ENCODE measurements around the gene KRTAP4-5. TPM values are rescaled to one million over a fixed set of nuclear protein-coding genes. Genes with fewer than 3 reads are reported as not detected.
"Not testable (repeated sequence)": the region's sequence is repeated elsewhere in the genome, so short reads cannot be mapped to it uniquely, and the experiment has no call there.

KRTAP4-5 gene
- total RNA-seq, 1 donor from 2014 or later = not detected

DNA sequence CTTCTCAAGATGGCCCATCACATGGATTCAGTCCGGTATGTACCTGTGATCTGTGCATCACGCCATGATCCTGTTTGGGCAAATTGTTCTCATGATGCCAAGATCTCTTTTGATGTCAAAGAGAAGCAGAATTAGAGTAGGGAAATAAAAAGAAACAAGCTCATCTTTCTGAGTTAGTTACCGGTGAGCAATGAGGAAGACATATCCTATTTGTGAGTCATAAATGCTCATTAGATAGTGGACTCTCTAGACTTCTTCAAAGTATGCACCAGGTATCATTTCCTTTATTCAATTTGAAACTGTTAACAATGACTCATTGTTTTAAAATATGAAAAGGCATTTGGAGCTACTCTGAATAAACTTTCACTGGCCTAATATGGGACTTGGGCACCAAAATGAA is 17.6 kb downstream of the KRTAP4-5 start:
- TF ChIP-seq, protein P1, sequence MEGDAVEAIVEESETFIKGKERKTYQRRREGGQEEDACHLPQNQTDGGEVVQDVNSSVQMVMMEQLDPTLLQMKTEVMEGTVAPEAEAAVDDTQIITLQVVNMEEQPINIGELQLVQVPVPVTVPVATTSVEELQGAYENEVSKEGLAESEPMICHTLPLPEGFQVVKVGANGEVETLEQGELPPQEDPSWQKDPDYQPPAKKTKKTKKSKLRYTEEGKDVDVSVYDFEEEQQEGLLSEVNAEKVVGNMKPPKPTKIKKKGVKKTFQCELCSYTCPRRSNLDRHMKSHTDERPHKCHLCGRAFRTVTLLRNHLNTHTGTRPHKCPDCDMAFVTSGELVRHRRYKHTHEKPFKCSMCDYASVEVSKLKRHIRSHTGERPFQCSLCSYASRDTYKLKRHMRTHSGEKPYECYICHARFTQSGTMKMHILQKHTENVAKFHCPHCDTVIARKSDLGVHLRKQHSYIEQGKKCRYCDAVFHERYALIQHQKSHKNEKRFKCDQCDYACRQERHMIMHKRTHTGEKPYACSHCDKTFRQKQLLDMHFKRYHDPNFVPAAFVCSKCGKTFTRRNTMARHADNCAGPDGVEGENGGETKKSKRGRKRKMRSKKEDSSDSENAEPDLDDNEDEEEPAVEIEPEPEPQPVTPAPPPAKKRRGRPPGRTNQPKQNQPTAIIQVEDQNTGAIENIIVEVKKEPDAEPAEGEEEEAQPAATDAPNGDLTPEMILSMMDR (IDR thresholded peaks at IDR 0.05; ENCODE audit: unreplicated experiment) = no peak
- H3K27me3 Mint-ChIP-seq = no peaks in the 10 kb centered on the region
- H3K9me3 Mint-ChIP-seq (ENCODE audit: low read depth) = peaks cover 12% of the 10 kb centered on the region
- H3K36me3 Mint-ChIP-seq (ENCODE audit: insufficient read depth) = no peaks in the 10 kb centered on the region
- H3K27ac Mint-ChIP-seq = no peak overlapping the region
- no peak overlapping the region for H3K4me3 Mint-ChIP-seq (ENCODE audit: low read depth)
- DNase-seq (ENCODE audit: low spot score, unreplicated experiment) = no peak
- no peaks in the 10 kb centered on the region for H3K4me1 Mint-ChIP-seq (ENCODE audit: low read depth)

- Mint-ChIP-seq H3K4me1 (ENCODE audit: low read depth) (peaks cover 6% of the 10 kb centered on the region), H3K27me3 (peaks cover 5% of the 10 kb centered on the region), H3K4me3 (ENCODE audit: low read depth) (no peak overlapping the region), H3K36me3 (ENCODE audit: insufficient read depth) (no peaks in the 10 kb centered on the region), H3K27ac (no peak overlapping the region), H3K9me3 (ENCODE audit: low read depth) (peaks cover 10% of the 10 kb centered on the region)
- TF ChIP-seq, protein P1 (IDR thresholded peaks at IDR 0.05; ENCODE audit: unreplicated experiment) = no peak
- no peak for DNase-seq (ENCODE audit: low spot score, unreplicated experiment)
Observed at GRCh38 chr17:41127371-41127770, 22.3 kb downstream of the KRTAP4-5 start.

DNA sequence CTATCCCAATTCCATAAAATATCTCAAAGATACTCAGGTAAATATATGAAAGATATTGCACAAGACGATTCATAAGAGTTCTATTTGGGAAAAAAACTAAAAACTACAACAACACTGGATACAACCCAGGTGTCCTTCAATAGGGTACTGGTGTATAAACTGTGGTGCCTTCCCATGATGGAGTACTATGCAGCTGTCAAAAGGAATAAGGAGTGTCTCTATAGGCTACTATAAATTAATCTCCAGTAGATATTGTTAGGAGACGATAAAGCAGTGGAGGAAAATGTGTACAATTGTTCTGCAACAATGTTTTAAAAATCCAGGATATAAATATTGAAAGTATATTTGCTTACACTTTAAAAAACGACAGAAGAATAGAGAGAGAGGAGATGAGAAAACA is 23.2 kb downstream of the KRTAP4-5 start:
- TF ChIP-seq, protein P1 (IDR thresholded peaks at IDR 0.05; ENCODE audit: unreplicated experiment) = no peak
- Mint-ChIP-seq H3K9me3 (ENCODE audit: low read depth) (peaks cover 10% of the 10 kb centered on the region), H3K4me3 (ENCODE audit: low read depth) (no peak overlapping the region), H3K36me3 (ENCODE audit: insufficient read depth) (no peaks in the 10 kb centered on the region), H3K27ac (no peak overlapping the region), H3K4me1 (ENCODE audit: low read depth) (peaks cover 6% of the 10 kb centered on the region), H3K27me3 (peaks cover 5% of the 10 kb centered on the region)
- no peak for DNase-seq (ENCODE audit: low spot score, unreplicated experiment)

- Mint-ChIP-seq H3K27me3 (peaks cover 5% of the 10 kb centered on the region), H3K27ac (no peak overlapping the region), H3K4me1 (ENCODE audit: low read depth) (peaks cover 6% of the 10 kb centered on the region), H3K9me3 (ENCODE audit: low read depth) (peaks cover 10% of the 10 kb centered on the region), H3K4me3 (ENCODE audit: low read depth) (no peak overlapping the region), H3K36me3 (ENCODE audit: insufficient read depth) (no peaks in the 10 kb centered on the region)
- TF ChIP-seq, protein P1 (IDR thresholded peaks at IDR 0.05; ENCODE audit: unreplicated experiment) = no peak
- no peak for DNase-seq (ENCODE audit: low spot score, unreplicated experiment)
Observed at GRCh38 chr17:41125064-41125463, 24.6 kb downstream of the KRTAP4-5 start.

DNA sequence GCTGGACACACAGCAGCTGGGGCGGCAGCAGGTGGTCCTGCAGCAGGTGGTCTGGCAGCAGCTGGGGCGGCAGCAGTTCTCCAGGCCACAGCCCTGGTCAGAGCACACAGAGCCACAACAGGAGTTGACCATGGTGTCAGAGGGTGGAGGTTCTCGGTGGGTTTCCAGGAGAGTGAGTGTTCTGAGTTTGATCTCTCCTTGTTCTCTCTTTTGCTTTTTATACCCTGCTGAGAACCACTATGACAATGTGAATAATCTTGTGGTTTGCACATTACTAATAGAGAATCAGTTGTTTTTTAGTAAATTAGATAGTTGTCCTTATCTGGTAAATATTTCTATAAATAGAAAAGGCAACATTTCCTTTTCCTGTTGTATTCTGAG is 25.6 kb downstream of the KRTAP4-5 start, which contains the start of gene KRTAP4-12:
Gene KRTAP4-12, minus strand, starts transcription at position 192 of the 381 bp plus-strand sequence. Its CDS starts 60 bp downstream, at position 132.
- H3K36me3 Mint-ChIP-seq (ENCODE audit: insufficient read depth); H3K9me3 Mint-ChIP-seq (ENCODE audit: low read depth); H3K4me1 Mint-ChIP-seq (ENCODE audit: low read depth); H3K4me3 Mint-ChIP-seq (ENCODE audit: low read depth); H3K27me3 Mint-ChIP-seq; H3K27ac Mint-ChIP-seq; DNase-seq (ENCODE audit: low spot score, unreplicated experiment): not testable (repeated sequence)

DNA sequence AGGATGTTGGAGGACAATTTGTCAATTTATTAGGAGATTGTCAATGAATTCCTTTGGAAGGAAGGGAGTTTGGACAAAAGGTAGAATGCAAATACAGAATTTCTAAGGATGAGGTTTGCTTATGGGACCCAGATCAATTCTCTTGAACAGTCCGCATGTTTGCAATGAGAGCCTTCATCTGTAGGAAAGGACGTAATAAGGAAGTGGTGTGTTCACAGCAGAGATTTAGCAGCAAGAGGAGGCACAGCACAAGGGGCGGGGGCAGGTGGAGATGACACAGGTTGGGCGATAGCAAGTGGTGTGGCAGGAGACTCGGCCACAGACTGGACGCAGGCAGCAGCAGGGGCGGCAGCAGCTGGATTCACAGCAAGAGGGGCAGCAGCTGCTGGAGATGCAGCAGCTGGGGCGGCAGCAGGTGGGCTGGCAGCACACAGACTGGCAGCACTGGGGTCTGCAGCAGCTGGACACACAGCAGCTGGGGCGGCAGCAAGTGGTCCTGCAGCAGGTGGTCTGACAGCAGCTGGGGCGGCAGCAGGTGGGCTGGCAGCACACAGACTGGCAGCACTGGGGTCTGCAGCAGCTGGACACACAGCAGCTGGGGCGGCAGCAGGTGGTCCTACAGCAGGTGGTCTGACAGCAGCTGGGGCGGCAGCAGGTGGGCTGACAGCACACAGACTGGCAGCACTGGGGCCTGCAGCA is 26.2 kb downstream of the KRTAP4-5 start:
- not testable (repeated sequence) for H3K27ac Mint-ChIP-seq; H3K36me3 Mint-ChIP-seq (ENCODE audit: insufficient read depth); H3K4me3 Mint-ChIP-seq (ENCODE audit: low read depth); H3K27me3 Mint-ChIP-seq; H3K9me3 Mint-ChIP-seq (ENCODE audit: low read depth); DNase-seq (ENCODE audit: low spot score, unreplicated experiment); H3K4me1 Mint-ChIP-seq (ENCODE audit: low read depth)

All from progenitor cell of endocrine pancreas (in vitro differentiated cells).